SK-N-SH (cell line): ENCODE results near the gene KIAA0232. TPM values are rescaled to one million over a fixed set of nuclear protein-coding genes. Genes with fewer than 3 reads are reported as not detected.

Source experiments
- CTCF ChIA-PET: fragments of 300-600, 350-600 bp; formaldehyde crosslinking; extraction: SDS; loops from one replicate; lab custom pipeline; 2021; lab: Yijun Ruan, JAX
- POLR2A ChIA-PET: fragments of 350-600 bp; sonication (Branson Sonifier 250); formaldehyde crosslinking; extraction: SDS; loops from one replicate; lab custom pipeline; 2020; ENCODE audit warnings: antibody characterized with exemption, inconsistent platforms; lab: Yijun Ruan, JAX
- DNase-seq: peaks from one replicate; pipeline ENCODE4 v3.0.0; 2012
- H2AFZ ChIP-seq: fragments of 200-600 bp; sonication (generic); 2 replicates; pipeline ENCODE4 v1.8.1; 2016; ENCODE audit warnings: antibody characterized with exemption, mild to moderate bottlenecking, low read depth
- H3F3A ChIP-seq: fragments of 200-600 bp; sonication (generic); replicated peaks from 2 replicates; pipeline ENCODE3; 2016; ENCODE audit warnings: antibody characterized with exemption, mild to moderate bottlenecking; ENCODE audit not compliant: insufficient read depth
- H3K27ac ChIP-seq, 2 experiments: fragments of 200-500 bp in 1 of 2; fragments of 200-600 bp in 1 of 2; sonication (Bioruptor generic) in 1 of 2; sonication (generic), shearing (Covaris generic) in 1 of 2; 2 replicates each; pipeline versions ENCODE4 v1.5.1 to v1.6.1; 2014 to 2016; ENCODE audit warnings: low read depth in 2 of 2, inconsistent platforms in 1 of 2, low read length in 1 of 2, mild to moderate bottlenecking in 1 of 2, mixed read lengths in 1 of 2
- H3K27me3 ChIP-seq: fragments of 200-600 bp; sonication (generic), shearing (Covaris generic); 2 replicates; pipeline ENCODE4 v1.6.1; 2016; ENCODE audit warnings: mixed run types; ENCODE audit not compliant: insufficient read depth
- H3K36me3 ChIP-seq, 2 experiments: fragments of 200-500 bp in 1 of 2; fragments of 200-600 bp in 1 of 2; sonication (Bioruptor generic) in 1 of 2; sonication (generic) in 1 of 2; replicated peaks in 1 of 2; 2 replicates each; pipeline versions ENCODE3 to v1.5.1; 2014 to 2016; ENCODE audit warnings: low read length in 1 of 2, mild to moderate bottlenecking in 1 of 2; ENCODE audit not compliant: insufficient read depth in 2 of 2, control insufficient read depth in 1 of 2
- H3K4me1 ChIP-seq, 2 experiments: fragments of 200-500 bp in 1 of 2; fragments of 200-600 bp in 1 of 2; sonication (Bioruptor generic) in 1 of 2; sonication (generic), shearing (Covaris generic) in 1 of 2; 2 replicates each; pipeline versions ENCODE4 v1.5.1 to v1.6.1; 2014 to 2016; ENCODE audit warnings: low read depth in 1 of 2, low read length in 1 of 2, mixed run types in 1 of 2; ENCODE audit not compliant: insufficient read depth in 2 of 2, control insufficient read depth in 1 of 2
- H3K4me2 ChIP-seq: fragments of 200-600 bp; sonication (generic), shearing (Covaris generic); 2 replicates; pipeline ENCODE4 v1.6.1; 2017; ENCODE audit warnings: mixed run types
- H3K4me3 ChIP-seq, 2 experiments: fragments of 200-500 bp in 1 of 2; fragments of 200-600 bp in 1 of 2; sonication (Bioruptor generic) in 1 of 2; sonication (generic), shearing (Covaris generic) in 1 of 2; 2 replicates each; pipeline versions ENCODE4 v1.5.1 to v1.8.1; 2014 to 2016; ENCODE audit warnings: low read depth in 2 of 2, inconsistent platforms in 1 of 2, low read length in 1 of 2, mild to moderate bottlenecking in 1 of 2, mixed read lengths in 1 of 2, moderate library complexity in 1 of 2
- H3K79me2 ChIP-seq: fragments of 200-600 bp; sonication (generic); 2 replicates; pipeline ENCODE4 v1.8.1; 2017; ENCODE audit warnings: mild to moderate bottlenecking; ENCODE audit not compliant: insufficient read depth
- H3K9ac ChIP-seq: fragments of 200-600 bp; sonication (generic); 2 replicates; pipeline ENCODE4 v1.6.1; 2017; ENCODE audit warnings: mixed run types
- H3K9me2 ChIP-seq: fragments of 200-600 bp; sonication (generic); 2 replicates; pipeline ENCODE4 v1.6.1; 2017; ENCODE audit warnings: mixed run types
- H3K9me3 ChIP-seq: fragments of 200-600 bp; sonication (generic); 2 replicates; pipeline ENCODE4 v1.6.1; 2017; ENCODE audit warnings: mixed run types, mild to moderate bottlenecking, moderate library complexity
- H4K20me1 ChIP-seq: fragments of 200-600 bp; sonication (generic); 2 replicates; pipeline ENCODE4 v1.6.1; 2017; ENCODE audit warnings: mild to moderate bottlenecking, mixed run types; ENCODE audit not compliant: insufficient read depth
- EP300 ChIP-seq, 2 experiments: IDR thresholded peaks; 2 replicates each; pipeline versions ENCODE4 v1.4.0 to v1.6.1; 2012; ENCODE audit warnings: borderline replicate concordance in 1 of 2, low read depth in 1 of 2, low read length in 1 of 2
- EZH2phosphoT487 ChIP-seq: fragments of 200-600 bp; sonication (generic); IDR thresholded peaks from 2 replicates; pipeline ENCODE4 v1.6.1; 2017; ENCODE audit warnings: low read depth, mixed run types, mild to moderate bottlenecking, antibody characterized with exemption, moderate library complexity, borderline replicate concordance
- FOSL2 ChIP-seq: IDR thresholded peaks from 2 replicates; pipeline ENCODE4 v1.4.0; 2012; ENCODE audit warnings: low read depth, mild to moderate bottlenecking, moderate library complexity, borderline replicate concordance
- FOXJ3 ChIP-seq: sonication (generic); formaldehyde crosslinking; IDR thresholded peaks from 2 replicates; pipeline ENCODE4 v1.5.1; 2020; ENCODE audit warnings: mild to moderate bottlenecking, missing genetic modification reagents
- FOXM1 ChIP-seq: IDR thresholded peaks from 2 replicates; pipeline ENCODE4 v1.4.0; 2012; ENCODE audit warnings: low read depth, mild to moderate bottlenecking
- GATA2 ChIP-seq: sonication (generic); formaldehyde crosslinking; IDR thresholded peaks from 2 replicates; pipeline ENCODE4 v1.5.0; 2020; ENCODE audit warnings: mild to moderate bottlenecking, missing genetic modification reagents
- JUND ChIP-seq: IDR thresholded peaks from 2 replicates; pipeline ENCODE4 v1.4.0; 2012
- MEF2A ChIP-seq: IDR thresholded peaks from 2 replicates; pipeline ENCODE4 v1.4.0; 2012; ENCODE audit warnings: low read depth, borderline replicate concordance
- NFIC ChIP-seq: IDR thresholded peaks from 2 replicates; pipeline ENCODE4 v1.4.0; 2012; ENCODE audit warnings: borderline replicate concordance
- NRF1 ChIP-seq: IDR thresholded peaks from 2 replicates; pipeline ENCODE4 v1.6.1; 2012; ENCODE audit warnings: low read depth, mild to moderate bottlenecking, low read length
- POLR2AphosphoS5 ChIP-seq: IDR thresholded peaks from 2 replicates; pipeline ENCODE4 v1.6.1; 2012; ENCODE audit warnings: low read depth, low read length
- RAD21 ChIP-seq: IDR thresholded peaks from 2 replicates; pipeline ENCODE4 v1.6.1; 2012; ENCODE audit warnings: mild to moderate bottlenecking, low read length
- RXRA ChIP-seq: IDR thresholded peaks from 2 replicates; pipeline ENCODE4 v1.4.0; 2012; ENCODE audit warnings: low read depth, mild to moderate bottlenecking, borderline replicate concordance
- SIN3A ChIP-seq: IDR thresholded peaks from 2 replicates; pipeline ENCODE4 v1.6.1; 2012; ENCODE audit warnings: low read depth, mild to moderate bottlenecking, low read length, moderate library complexity, borderline replicate concordance
- SMC3 ChIP-seq: IDR thresholded peaks from 2 replicates; pipeline ENCODE4 v1.6.1; 2012; ENCODE audit warnings: low read depth, low read length, improper control_type of control experiment
- TEAD4 ChIP-seq: IDR thresholded peaks from 2 replicates; pipeline ENCODE4 v1.4.0; 2012; ENCODE audit warnings: mild to moderate bottlenecking, borderline replicate concordance; ENCODE audit not compliant: insufficient read depth
- YY1 ChIP-seq: IDR thresholded peaks from 2 replicates; pipeline ENCODE4 v1.4.0; 2012; ENCODE audit warnings: low read depth, mild to moderate bottlenecking
- WGBS: methylation state at CpG from one replicate; pipeline ENCODE4 v1.1.6; 2017; ENCODE audit warnings: low lambda C conversion rate; 5-methylcytosine and 5-hydroxymethylcytosine counted together
- polyA plus RNA-seq, 3 experiments: library from polyadenylated mRNA; depleted of rRNA; stranded (reverse); fragments of >200 nt; gene quantifications; 2 replicates each; pipeline ENCODE4 v1.2.3, GENCODE V29; 2012
- TF ChIP-seq, protein P1 (sequence below): IDR thresholded peaks from 2 replicates; pipeline ENCODE4 v1.4.0; 2012; ENCODE audit warnings: low read depth, borderline replicate concordance
- TF ChIP-seq, protein P2 (sequence below): IDR thresholded peaks from 2 replicates; pipeline ENCODE4 v1.6.1; 2012; ENCODE audit warnings: mild to moderate bottlenecking, low read depth, low read length, moderate library complexity
- TF ChIP-seq, protein P3 (sequence below): fragments of 150-350 bp; IDR thresholded peaks from 2 replicates; pipeline ENCODE4 v1.6.1; 2017; ENCODE audit warnings: antibody characterized with exemption, low read length, low read depth, borderline replicate concordance

KIAA0232 gene
- polyA plus RNA-seq, 1 of the 3 experiments (the other 2 are of a cell fraction): 5.7 TPM

DNA sequence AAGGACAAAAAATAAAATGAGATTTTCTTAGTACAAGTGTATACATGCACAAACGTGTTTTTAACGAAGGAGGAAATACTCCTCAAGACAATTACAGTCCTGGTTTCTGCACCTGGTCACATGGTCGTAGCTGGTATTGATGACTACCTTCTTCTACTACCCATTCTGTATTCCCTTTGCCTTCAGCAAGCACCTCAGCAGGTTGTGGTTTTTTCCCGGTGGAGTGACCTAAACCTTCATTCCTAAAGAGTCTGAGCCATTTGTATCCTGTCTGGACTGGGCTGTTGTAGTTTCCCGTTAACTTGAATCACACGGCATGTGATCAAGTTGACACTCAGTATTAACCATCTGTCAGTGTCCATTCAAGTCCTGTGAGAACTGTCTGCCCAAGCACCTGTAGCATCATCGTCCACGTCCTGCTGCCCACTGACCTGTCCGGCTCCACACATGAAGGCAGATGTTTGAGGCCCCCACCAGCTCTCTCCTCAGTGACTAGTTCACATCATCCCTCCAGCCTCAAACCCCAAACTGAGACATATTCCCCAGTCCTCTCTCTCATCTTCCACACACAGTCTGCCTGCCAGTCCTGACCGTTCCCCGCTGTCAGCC is 96.0 kb downstream of the KIAA0232 start (continued):
- no peak for TF ChIP-seq NRF1
- no peak for TF ChIP-seq SIN3A
- TF ChIP-seq NFIC: no peak
- no peak for TF ChIP-seq SMC3
- TF ChIP-seq RAD21: no peak
- no peak for TF ChIP-seq FOXM1
- TF ChIP-seq EP300 (IDR thresholded peaks at IDR 0.05; ENCODE audit: borderline replicate concordance in 1 of 2, low read depth in 1 of 2, low read length in 1 of 2): no peak

DNA sequence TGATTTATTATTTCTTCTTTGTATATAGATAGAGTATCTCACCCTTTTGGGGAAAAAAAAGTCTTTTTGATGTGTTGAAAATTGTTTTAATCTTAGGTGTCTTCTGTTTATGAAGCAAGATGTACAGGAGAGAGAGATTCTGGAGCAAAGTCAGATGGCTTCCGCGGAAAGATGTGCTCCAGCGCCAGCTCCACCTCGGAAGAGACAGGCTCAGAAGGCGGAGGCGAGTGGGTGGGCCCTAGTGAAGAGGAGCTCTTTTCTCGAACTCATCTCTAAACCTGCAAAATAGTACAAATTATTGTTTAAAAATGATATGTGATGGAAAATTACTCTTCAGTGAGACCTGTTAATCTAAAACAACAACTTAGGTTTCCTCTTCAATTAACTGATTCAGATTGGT is 98.2 kb downstream of the KIAA0232 start:
- POLR2A ChIA-PET: no interaction called here
- no peaks in the 10 kb centered on the region for H3K4me1 ChIP-seq

More for the DNA sequence above, 98.2 kb downstream of the KIAA0232 start:
- Histone ChIP-seq H4K20me1 (no peaks in the 10 kb centered on the region), H3F3A (peaks cover 8% of the 10 kb centered on the region), H3K27ac (no peak overlapping the region), H3K9me2 (no peaks in the 10 kb centered on the region), H2AFZ (no peak overlapping the region), H3K79me2 (no peaks in the 10 kb centered on the region), H3K4me3 (no peak overlapping the region), H3K9me3 (no peaks in the 10 kb centered on the region)
- no peak for DNase-seq
- 100% methylated on average over 7 of the region's 7 CpGs for WGBS
- no peak for TF ChIP-seq FOXJ3
- TF ChIP-seq MEF2A: no peak
- no peak for TF ChIP-seq NFIC
- TF ChIP-seq GATA2 (CRISPR knock-in tag): no peak
- TF ChIP-seq, protein P1, sequence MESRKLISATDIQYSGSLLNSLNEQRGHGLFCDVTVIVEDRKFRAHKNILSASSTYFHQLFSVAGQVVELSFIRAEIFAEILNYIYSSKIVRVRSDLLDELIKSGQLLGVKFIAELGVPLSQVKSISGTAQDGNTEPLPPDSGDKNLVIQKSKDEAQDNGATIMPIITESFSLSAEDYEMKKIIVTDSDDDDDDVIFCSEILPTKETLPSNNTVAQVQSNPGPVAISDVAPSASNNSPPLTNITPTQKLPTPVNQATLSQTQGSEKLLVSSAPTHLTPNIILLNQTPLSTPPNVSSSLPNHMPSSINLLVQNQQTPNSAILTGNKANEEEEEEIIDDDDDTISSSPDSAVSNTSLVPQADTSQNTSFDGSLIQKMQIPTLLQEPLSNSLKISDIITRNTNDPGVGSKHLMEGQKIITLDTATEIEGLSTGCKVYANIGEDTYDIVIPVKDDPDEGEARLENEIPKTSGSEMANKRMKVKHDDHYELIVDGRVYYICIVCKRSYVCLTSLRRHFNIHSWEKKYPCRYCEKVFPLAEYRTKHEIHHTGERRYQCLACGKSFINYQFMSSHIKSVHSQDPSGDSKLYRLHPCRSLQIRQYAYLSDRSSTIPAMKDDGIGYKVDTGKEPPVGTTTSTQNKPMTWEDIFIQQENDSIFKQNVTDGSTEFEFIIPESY: no peak
- TF ChIP-seq POLR2AphosphoS5: no peak
- TF ChIP-seq FOXM1: no peak
- no peak for TF ChIP-seq YY1
- TF ChIP-seq, protein P2, sequence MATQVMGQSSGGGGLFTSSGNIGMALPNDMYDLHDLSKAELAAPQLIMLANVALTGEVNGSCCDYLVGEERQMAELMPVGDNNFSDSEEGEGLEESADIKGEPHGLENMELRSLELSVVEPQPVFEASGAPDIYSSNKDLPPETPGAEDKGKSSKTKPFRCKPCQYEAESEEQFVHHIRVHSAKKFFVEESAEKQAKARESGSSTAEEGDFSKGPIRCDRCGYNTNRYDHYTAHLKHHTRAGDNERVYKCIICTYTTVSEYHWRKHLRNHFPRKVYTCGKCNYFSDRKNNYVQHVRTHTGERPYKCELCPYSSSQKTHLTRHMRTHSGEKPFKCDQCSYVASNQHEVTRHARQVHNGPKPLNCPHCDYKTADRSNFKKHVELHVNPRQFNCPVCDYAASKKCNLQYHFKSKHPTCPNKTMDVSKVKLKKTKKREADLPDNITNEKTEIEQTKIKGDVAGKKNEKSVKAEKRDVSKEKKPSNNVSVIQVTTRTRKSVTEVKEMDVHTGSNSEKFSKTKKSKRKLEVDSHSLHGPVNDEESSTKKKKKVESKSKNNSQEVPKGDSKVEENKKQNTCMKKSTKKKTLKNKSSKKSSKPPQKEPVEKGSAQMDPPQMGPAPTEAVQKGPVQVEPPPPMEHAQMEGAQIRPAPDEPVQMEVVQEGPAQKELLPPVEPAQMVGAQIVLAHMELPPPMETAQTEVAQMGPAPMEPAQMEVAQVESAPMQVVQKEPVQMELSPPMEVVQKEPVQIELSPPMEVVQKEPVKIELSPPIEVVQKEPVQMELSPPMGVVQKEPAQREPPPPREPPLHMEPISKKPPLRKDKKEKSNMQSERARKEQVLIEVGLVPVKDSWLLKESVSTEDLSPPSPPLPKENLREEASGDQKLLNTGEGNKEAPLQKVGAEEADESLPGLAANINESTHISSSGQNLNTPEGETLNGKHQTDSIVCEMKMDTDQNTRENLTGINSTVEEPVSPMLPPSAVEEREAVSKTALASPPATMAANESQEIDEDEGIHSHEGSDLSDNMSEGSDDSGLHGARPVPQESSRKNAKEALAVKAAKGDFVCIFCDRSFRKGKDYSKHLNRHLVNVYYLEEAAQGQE: no peak
- TF ChIP-seq EZH2phosphoT487: no peak
- TF ChIP-seq JUND: no peak
- no peak for TF ChIP-seq TEAD4
- no peak for TF ChIP-seq RXRA
- TF ChIP-seq SIN3A: no peak
- TF ChIP-seq, protein P3, sequence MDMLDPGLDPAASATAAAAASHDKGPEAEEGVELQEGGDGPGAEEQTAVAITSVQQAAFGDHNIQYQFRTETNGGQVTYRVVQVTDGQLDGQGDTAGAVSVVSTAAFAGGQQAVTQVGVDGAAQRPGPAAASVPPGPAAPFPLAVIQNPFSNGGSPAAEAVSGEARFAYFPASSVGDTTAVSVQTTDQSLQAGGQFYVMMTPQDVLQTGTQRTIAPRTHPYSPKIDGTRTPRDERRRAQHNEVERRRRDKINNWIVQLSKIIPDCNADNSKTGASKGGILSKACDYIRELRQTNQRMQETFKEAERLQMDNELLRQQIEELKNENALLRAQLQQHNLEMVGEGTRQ: no peak
- TF ChIP-seq FOSL2: no peak
- TF ChIP-seq EP300 (IDR thresholded peaks at IDR 0.05; ENCODE audit: borderline replicate concordance in 1 of 2, low read depth in 1 of 2, low read length in 1 of 2): no peak
- TF ChIP-seq, all 33 proteins: peak for 0
- Histone ChIP-seq H3K4me2 (no peak overlapping the region), H3K36me3 (peaks cover 13 to 70% of the 10 kb centered on the region in 2 experiments), H3K9ac (no peak overlapping the region), H3K27me3 (no peaks in the 10 kb centered on the region)
- CTCF ChIA-PET: no interaction called here
